ENCODE data around the gene LYPD3. TPM values are rescaled to one million over a fixed set of nuclear protein-coding genes. Genes with fewer than 3 reads are reported as not detected.
"Not testable (repeated sequence)": the region's sequence is repeated elsewhere in the genome, so short reads cannot be mapped to it uniquely, and the experiment has no call there.

The LYPD3 gene
- total RNA-seq, 1 donor from 2014 or later: 0.56 TPM

GRCh38 chr19:43439032-43439708 is 26.2 kb downstream of the LYPD3 start:
- Mint-ChIP-seq H3K4me3 (ENCODE audit: unreplicated experiment) (no peak overlapping the region), H3K36me3 (ENCODE audit: unreplicated experiment) (peaks cover 3% of the 10 kb centered on the region), H3K4me1 (ENCODE audit: low read depth, unreplicated experiment) (peaks cover 2% of the 10 kb centered on the region), H3K9me3 (ENCODE audit: unreplicated experiment) (peaks cover 3% of the 10 kb centered on the region), H3K27ac (ENCODE audit: unreplicated experiment) (no peak overlapping the region), H3K27me3 (ENCODE audit: unreplicated experiment) (peaks cover 3% of the 10 kb centered on the region)
- TF ChIP-seq CTCF (IDR thresholded peaks at IDR 0.05; ENCODE audit: partially characterized antibody, unreplicated experiment): no peak
- no peak for DNase-seq

GRCh38 chr19:43438291-43439031 is 26.9 kb downstream of the LYPD3 start:
- H3K36me3 Mint-ChIP-seq (ENCODE audit: unreplicated experiment): peaks cover 3% of the 10 kb centered on the region
- H3K9me3 Mint-ChIP-seq (ENCODE audit: unreplicated experiment): peaks cover 3% of the 10 kb centered on the region
- DNase-seq: peak; percentile 38
- TF ChIP-seq CTCF (IDR thresholded peaks at IDR 0.05; ENCODE audit: partially characterized antibody, unreplicated experiment): no peak
- peaks cover 2% of the 10 kb centered on the region for H3K4me1 Mint-ChIP-seq (ENCODE audit: low read depth, unreplicated experiment)
- H3K4me3 Mint-ChIP-seq (ENCODE audit: unreplicated experiment): no peak overlapping the region
- H3K27ac Mint-ChIP-seq (ENCODE audit: unreplicated experiment): no peak overlapping the region
- H3K27me3 Mint-ChIP-seq (ENCODE audit: unreplicated experiment): peaks cover 3% of the 10 kb centered on the region

- H3K9me3 Mint-ChIP-seq (ENCODE audit: unreplicated experiment): peaks cover 3% of the 10 kb centered on the region
- peaks cover 3% of the 10 kb centered on the region for H3K27me3 Mint-ChIP-seq (ENCODE audit: unreplicated experiment)
- TF ChIP-seq CTCF (IDR thresholded peaks at IDR 0.05; ENCODE audit: partially characterized antibody, unreplicated experiment): no peak
- no peak for DNase-seq
- H3K4me3 Mint-ChIP-seq (ENCODE audit: unreplicated experiment): peak overlapping the region; percentile 46
- H3K36me3 Mint-ChIP-seq (ENCODE audit: unreplicated experiment): peaks cover 3% of the 10 kb centered on the region
- peaks cover 2% of the 10 kb centered on the region for H3K4me1 Mint-ChIP-seq (ENCODE audit: low read depth, unreplicated experiment)
- no peak overlapping the region for H3K27ac Mint-ChIP-seq (ENCODE audit: unreplicated experiment)
Measured at GRCh38 chr19:43437712-43438111, 27.7 kb downstream of the LYPD3 start.

DNA sequence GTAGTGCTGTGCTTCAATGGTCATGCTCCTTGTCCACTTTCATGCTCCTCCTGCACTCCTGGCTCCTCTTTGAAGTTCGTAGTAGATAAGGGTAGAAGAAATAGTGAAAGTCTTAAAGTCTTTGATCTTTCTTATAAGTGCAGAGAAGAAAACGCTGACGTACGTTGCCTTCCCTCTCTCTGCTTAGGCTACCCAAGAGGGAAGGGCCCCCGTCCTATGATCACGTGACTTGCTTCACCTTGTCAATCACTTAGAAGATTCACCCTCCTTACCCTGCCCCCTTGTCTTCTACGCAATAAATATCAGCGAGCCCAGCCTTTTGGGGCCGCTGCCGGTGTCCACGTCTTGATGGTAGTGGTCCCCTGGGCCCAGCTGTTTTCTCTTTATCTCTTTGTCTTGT is 28.1 kb downstream of the LYPD3 start:
- not testable (repeated sequence) for H3K9me3 Mint-ChIP-seq (ENCODE audit: unreplicated experiment); H3K4me1 Mint-ChIP-seq (ENCODE audit: low read depth, unreplicated experiment); H3K36me3 Mint-ChIP-seq (ENCODE audit: unreplicated experiment); H3K27me3 Mint-ChIP-seq (ENCODE audit: unreplicated experiment); DNase-seq; H3K27ac Mint-ChIP-seq (ENCODE audit: unreplicated experiment)
- H3K4me3 Mint-ChIP-seq (ENCODE audit: unreplicated experiment): peak overlapping the region; percentile 46

DNA sequence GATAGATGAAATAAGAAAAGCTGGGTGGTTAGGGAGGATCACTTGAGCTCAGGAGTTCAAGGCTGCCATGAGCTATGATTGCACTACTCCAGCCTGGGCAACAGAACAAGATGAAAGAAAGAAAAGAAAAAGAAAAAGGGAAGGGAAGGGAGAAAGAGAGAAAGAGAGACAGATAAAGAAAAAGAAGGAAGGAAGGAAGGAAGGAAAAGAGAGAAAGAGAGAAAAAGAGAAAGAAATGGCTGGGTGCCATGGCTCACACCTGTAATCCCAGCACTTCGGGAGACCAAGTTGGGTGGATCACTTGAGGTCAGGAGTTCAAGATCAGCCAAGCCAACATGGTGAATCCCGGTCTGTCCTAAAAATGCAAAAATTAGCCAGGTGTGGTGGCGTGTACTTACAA is 29.6 kb downstream of the LYPD3 start:
- Mint-ChIP-seq H3K27me3 (ENCODE audit: unreplicated experiment) (peaks cover 3% of the 10 kb centered on the region), H3K4me1 (ENCODE audit: low read depth, unreplicated experiment) (peaks cover 2% of the 10 kb centered on the region), H3K4me3 (ENCODE audit: unreplicated experiment) (no peak overlapping the region), H3K36me3 (ENCODE audit: unreplicated experiment) (peaks cover 3% of the 10 kb centered on the region), H3K27ac (ENCODE audit: unreplicated experiment) (no peak overlapping the region), H3K9me3 (ENCODE audit: unreplicated experiment) (peaks cover 3% of the 10 kb centered on the region)
- no peak for DNase-seq
- no peak for TF ChIP-seq CTCF (IDR thresholded peaks at IDR 0.05; ENCODE audit: partially characterized antibody, unreplicated experiment)

Measured in glutamatergic neuron (in vitro differentiated cells).